SK-N-SH treated with all-trans-retinoic acid at 6 μM for 48 hours (cell line): ENCODE data around the gene ZNF107.

Experiments used
- ATAC-seq: fragments of 200-7000 bp; cut with Tn5 transposase; 3 replicates; pipeline ENCODE4 v1.9.1; 2020; ENCODE audit warnings: mild to moderate bottlenecking, moderate library complexity
- ARNTL ChIP-seq: fragments of 450-650 bp; formaldehyde crosslinking; IDR thresholded peaks from 2 replicates; pipeline ENCODE4 v1.5.0; 2020; ENCODE audit warnings: low read depth, mild to moderate bottlenecking, moderate library complexity, borderline replicate concordance
- BACH2 ChIP-seq: fragments of 250-450 bp; sonication (Bioruptor Pico); IDR thresholded peaks from 2 replicates; pipeline ENCODE4 v1.9.0; 2021; ENCODE audit warnings: mild to moderate bottlenecking, borderline replicate concordance
- ESRRG ChIP-seq: fragments of 250-450 bp; sonication (Bioruptor Pico); IDR thresholded peaks from 2 replicates; pipeline ENCODE4 v1.6.1; 2021; ENCODE audit warnings: mild to moderate bottlenecking
- GLIS3 ChIP-seq: fragments of 250-450 bp; sonication (Bioruptor Pico); IDR thresholded peaks from 2 replicates; pipeline ENCODE4 v1.5.0; 2020; ENCODE audit warnings: mild to moderate bottlenecking, moderate library complexity
- ISL1 ChIP-seq: fragments of 250-450 bp; sonication (Bioruptor Pico); IDR thresholded peaks from 2 replicates; pipeline ENCODE4 v2.1.2; 2022; ENCODE audit warnings: mild to moderate bottlenecking, moderate library complexity
- OSR1 ChIP-seq: fragments of 250-450 bp; sonication (Bioruptor Pico); IDR thresholded peaks from 2 replicates; pipeline ENCODE4 v1.8.0; 2022; ENCODE audit warnings: moderate library complexity, mild to moderate bottlenecking, inconsistent platforms
- PPARA ChIP-seq: fragments of 250-450 bp; sonication (Bioruptor Pico); IDR thresholded peaks from 2 replicates; pipeline ENCODE4 v1.5.0; 2020; ENCODE audit warnings: mild to moderate bottlenecking, borderline replicate concordance
- RARB ChIP-seq: fragments of 250-450 bp; sonication (Bioruptor Pico); IDR thresholded peaks from 2 replicates; pipeline ENCODE4 v1.8.0; 2021; ENCODE audit warnings: mild to moderate bottlenecking, moderate library complexity
- TCF4 ChIP-seq: fragments of 250-450 bp; sonication (Bioruptor Pico); IDR thresholded peaks from 2 replicates; pipeline ENCODE4 v1.8.0; 2021; ENCODE audit warnings: mild to moderate bottlenecking, moderate library complexity, borderline replicate concordance
- TOX ChIP-seq: fragments of 250-450 bp; sonication (Bioruptor Pico); IDR thresholded peaks from 2 replicates; pipeline ENCODE4 v1.8.0; 2021; ENCODE audit warnings: mild to moderate bottlenecking, moderate library complexity, borderline replicate concordance
- ZC3H10 ChIP-seq: fragments of 250-450 bp; sonication (Bioruptor Pico); IDR thresholded peaks from 2 replicates; pipeline ENCODE4 v1.5.1; 2021; ENCODE audit warnings: mild to moderate bottlenecking, moderate library complexity
- ZFP3 ChIP-seq: fragments of 250-450 bp; sonication (Bioruptor Pico); IDR thresholded peaks from 2 replicates; pipeline ENCODE4 v1.5.0; 2020; ENCODE audit warnings: mild to moderate bottlenecking, moderate library complexity
- ZFP30 ChIP-seq: fragments of 450-650 bp; formaldehyde crosslinking; IDR thresholded peaks from 2 replicates; pipeline ENCODE4 v1.5.0; 2022; ENCODE audit warnings: mild to moderate bottlenecking, moderate library complexity
- ZNF565 ChIP-seq: fragments of 450-650 bp; formaldehyde crosslinking; conservative IDR thresholded peaks from 2 replicates; pipeline ENCODE4 v1.5.0; 2020; ENCODE audit warnings: low read depth, mild to moderate bottlenecking, moderate library complexity
- ZNF70 ChIP-seq: fragments of 450-650 bp; formaldehyde crosslinking; IDR thresholded peaks from 2 replicates; pipeline ENCODE4 v1.5.0; 2020; ENCODE audit warnings: mild to moderate bottlenecking, moderate library complexity
- ZNF8 ChIP-seq: fragments of 450-650 bp; formaldehyde crosslinking; IDR thresholded peaks from 2 replicates; pipeline ENCODE4 v1.5.0; 2020; ENCODE audit warnings: mild to moderate bottlenecking, moderate library complexity
- TF ChIP-seq, protein P1 (sequence below): fragments of 250-450 bp; sonication (Bioruptor Pico); IDR thresholded peaks from 2 replicates; pipeline ENCODE4 v1.5.1; 2020; ENCODE audit warnings: low read depth, mild to moderate bottlenecking, moderate library complexity
- TF ChIP-seq, protein P2 (sequence below): fragments of 250-450 bp; sonication (Bioruptor Pico); IDR thresholded peaks from 2 replicates; pipeline ENCODE4 v1.8.0; 2020; ENCODE audit warnings: mild to moderate bottlenecking, moderate library complexity, borderline replicate concordance
- TF ChIP-seq, protein P3 (sequence below): fragments of 250-450 bp; sonication (Bioruptor Pico); IDR thresholded peaks from 2 replicates; pipeline ENCODE4 v1.5.1; 2021; ENCODE audit warnings: mild to moderate bottlenecking, moderate library complexity
- TF ChIP-seq, protein P4 (sequence below): fragments of 250-450 bp; sonication (Bioruptor Pico); IDR thresholded peaks from 2 replicates; pipeline ENCODE4 v1.5.0; 2020; ENCODE audit warnings: mild to moderate bottlenecking, moderate library complexity
- TF ChIP-seq, protein P5 (sequence below): fragments of 250-450 bp; sonication (Bioruptor Pico); IDR thresholded peaks from 2 replicates; pipeline ENCODE4 v1.8.0; 2021; ENCODE audit warnings: low read depth, mild to moderate bottlenecking, moderate library complexity, borderline replicate concordance

Gene ZNF107

DNA sequence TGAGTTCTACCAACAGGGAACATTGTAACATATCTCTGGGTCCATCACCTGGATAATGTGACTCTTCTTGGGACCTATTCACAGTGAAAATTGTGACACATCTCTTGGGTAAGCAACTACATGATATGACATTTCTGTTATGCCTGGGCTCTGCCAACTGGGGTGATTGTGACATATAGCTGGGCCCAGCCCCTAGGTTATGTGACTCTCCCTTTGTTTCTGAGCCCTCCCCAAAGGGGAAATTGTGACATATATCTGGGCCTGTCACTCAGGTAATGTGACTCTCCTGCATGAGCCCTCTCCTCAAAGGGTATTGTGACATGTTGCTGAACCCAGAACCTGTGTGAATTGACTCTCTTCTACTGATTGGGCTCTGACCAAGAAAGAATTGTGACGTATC is 22.4 kb upstream of the ZNF107 start:
- ATAC-seq = no peak
- TF ChIP-seq, protein P1, sequence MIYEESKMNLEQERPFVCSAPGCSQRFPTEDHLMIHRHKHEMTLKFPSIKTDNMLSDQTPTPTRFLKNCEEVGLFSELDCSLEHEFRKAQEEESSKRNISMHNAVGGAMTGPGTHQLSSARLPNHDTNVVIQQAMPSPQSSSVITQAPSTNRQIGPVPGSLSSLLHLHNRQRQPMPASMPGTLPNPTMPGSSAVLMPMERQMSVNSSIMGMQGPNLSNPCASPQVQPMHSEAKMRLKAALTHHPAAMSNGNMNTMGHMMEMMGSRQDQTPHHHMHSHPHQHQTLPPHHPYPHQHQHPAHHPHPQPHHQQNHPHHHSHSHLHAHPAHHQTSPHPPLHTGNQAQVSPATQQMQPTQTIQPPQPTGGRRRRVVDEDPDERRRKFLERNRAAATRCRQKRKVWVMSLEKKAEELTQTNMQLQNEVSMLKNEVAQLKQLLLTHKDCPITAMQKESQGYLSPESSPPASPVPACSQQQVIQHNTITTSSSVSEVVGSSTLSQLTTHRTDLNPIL (CRISPR knock-in tag) = no peak
- no peak for TF ChIP-seq ZFP3 (CRISPR knock-in tag)
- no peak for TF ChIP-seq ARNTL (CRISPR knock-in tag)
- TF ChIP-seq TCF4 (CRISPR knock-in tag) = no peak
- no peak for TF ChIP-seq PPARA (CRISPR knock-in tag)
- no peak for TF ChIP-seq ZC3H10
- TF ChIP-seq ESRRG = no peak
- TF ChIP-seq, protein P2, sequence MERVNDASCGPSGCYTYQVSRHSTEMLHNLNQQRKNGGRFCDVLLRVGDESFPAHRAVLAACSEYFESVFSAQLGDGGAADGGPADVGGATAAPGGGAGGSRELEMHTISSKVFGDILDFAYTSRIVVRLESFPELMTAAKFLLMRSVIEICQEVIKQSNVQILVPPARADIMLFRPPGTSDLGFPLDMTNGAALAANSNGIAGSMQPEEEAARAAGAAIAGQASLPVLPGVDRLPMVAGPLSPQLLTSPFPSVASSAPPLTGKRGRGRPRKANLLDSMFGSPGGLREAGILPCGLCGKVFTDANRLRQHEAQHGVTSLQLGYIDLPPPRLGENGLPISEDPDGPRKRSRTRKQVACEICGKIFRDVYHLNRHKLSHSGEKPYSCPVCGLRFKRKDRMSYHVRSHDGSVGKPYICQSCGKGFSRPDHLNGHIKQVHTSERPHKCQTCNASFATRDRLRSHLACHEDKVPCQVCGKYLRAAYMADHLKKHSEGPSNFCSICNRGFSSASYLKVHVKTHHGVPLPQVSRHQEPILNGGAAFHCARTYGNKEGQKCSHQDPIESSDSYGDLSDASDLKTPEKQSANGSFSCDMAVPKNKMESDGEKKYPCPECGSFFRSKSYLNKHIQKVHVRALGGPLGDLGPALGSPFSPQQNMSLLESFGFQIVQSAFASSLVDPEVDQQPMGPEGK (CRISPR knock-in tag) = no peak
- TF ChIP-seq OSR1 (CRISPR knock-in tag) = no peak
- TF ChIP-seq ZNF70 = no peak
- TF ChIP-seq, protein P3, sequence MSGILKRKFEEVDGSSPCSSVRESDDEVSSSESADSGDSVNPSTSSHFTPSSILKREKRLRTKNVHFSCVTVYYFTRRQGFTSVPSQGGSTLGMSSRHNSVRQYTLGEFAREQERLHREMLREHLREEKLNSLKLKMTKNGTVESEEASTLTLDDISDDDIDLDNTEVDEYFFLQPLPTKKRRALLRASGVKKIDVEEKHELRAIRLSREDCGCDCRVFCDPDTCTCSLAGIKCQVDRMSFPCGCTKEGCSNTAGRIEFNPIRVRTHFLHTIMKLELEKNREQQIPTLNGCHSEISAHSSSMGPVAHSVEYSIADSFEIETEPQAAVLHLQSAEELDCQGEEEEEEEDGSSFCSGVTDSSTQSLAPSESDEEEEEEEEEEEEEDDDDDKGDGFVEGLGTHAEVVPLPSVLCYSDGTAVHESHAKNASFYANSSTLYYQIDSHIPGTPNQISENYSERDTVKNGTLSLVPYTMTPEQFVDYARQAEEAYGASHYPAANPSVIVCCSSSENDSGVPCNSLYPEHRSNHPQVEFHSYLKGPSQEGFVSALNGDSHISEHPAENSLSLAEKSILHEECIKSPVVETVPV (CRISPR knock-in tag) = no peak
- TF ChIP-seq ISL1 (CRISPR knock-in tag) = no peak
- no peak for TF ChIP-seq ZFP30 (CRISPR knock-in tag)
- TF ChIP-seq, protein P4, sequence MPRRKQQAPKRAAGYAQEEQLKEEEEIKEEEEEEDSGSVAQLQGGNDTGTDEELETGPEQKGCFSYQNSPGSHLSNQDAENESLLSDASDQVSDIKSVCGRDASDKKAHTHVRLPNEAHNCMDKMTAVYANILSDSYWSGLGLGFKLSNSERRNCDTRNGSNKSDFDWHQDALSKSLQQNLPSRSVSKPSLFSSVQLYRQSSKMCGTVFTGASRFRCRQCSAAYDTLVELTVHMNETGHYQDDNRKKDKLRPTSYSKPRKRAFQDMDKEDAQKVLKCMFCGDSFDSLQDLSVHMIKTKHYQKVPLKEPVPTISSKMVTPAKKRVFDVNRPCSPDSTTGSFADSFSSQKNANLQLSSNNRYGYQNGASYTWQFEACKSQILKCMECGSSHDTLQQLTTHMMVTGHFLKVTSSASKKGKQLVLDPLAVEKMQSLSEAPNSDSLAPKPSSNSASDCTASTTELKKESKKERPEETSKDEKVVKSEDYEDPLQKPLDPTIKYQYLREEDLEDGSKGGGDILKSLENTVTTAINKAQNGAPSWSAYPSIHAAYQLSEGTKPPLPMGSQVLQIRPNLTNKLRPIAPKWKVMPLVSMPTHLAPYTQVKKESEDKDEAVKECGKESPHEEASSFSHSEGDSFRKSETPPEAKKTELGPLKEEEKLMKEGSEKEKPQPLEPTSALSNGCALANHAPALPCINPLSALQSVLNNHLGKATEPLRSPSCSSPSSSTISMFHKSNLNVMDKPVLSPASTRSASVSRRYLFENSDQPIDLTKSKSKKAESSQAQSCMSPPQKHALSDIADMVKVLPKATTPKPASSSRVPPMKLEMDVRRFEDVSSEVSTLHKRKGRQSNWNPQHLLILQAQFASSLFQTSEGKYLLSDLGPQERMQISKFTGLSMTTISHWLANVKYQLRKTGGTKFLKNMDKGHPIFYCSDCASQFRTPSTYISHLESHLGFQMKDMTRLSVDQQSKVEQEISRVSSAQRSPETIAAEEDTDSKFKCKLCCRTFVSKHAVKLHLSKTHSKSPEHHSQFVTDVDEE (CRISPR knock-in tag) = no peak
- no peak for TF ChIP-seq GLIS3 (CRISPR knock-in tag)

DNA sequence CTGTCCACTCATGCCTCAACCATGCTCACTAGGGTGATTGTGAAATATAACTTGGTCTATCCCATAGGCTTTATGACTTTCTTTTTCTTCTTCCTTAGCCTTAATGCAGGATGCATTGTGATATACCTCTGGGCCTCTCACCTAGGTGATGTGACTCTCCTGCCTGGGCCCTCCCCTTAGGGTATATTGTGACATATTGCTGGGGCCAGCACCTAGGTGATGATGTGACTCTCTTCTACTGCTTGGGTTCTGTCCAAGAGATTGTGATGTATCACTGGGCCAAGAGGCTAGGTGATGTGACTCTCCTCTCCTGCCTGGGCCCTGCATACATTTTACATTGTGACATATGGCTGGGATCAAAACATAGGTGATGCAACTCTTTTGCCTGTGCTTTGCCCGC is 14.7 kb upstream of the ZNF107 start:
- ATAC-seq = no peak
- TF ChIP-seq BACH2 (CRISPR knock-in tag) = no peak
- no peak for TF ChIP-seq GLIS3 (CRISPR knock-in tag)
- TF ChIP-seq ZNF8 = no peak
- no peak for TF ChIP-seq ZNF565 (CRISPR knock-in tag)
- no peak for TF ChIP-seq TCF4 (CRISPR knock-in tag)
- no peak for TF ChIP-seq ZC3H10
- no peak for TF ChIP-seq TOX (CRISPR knock-in tag)
- TF ChIP-seq, protein P5, sequence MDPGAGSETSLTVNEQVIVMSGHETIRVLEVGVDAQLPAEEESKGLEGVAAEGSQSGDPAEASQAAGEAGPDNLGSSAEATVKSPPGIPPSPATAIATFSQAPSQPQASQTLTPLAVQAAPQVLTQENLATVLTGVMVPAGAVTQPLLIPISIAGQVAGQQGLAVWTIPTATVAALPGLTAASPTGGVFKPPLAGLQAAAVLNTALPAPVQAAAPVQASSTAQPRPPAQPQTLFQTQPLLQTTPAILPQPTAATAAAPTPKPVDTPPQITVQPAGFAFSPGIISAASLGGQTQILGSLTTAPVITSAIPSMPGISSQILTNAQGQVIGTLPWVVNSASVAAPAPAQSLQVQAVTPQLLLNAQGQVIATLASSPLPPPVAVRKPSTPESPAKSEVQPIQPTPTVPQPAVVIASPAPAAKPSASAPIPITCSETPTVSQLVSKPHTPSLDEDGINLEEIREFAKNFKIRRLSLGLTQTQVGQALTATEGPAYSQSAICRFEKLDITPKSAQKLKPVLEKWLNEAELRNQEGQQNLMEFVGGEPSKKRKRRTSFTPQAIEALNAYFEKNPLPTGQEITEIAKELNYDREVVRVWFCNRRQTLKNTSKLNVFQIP (CRISPR knock-in tag) = no peak
- TF ChIP-seq PPARA (CRISPR knock-in tag) = no peak
- no peak for TF ChIP-seq ARNTL (CRISPR knock-in tag)
- TF ChIP-seq ZFP30 (CRISPR knock-in tag) = no peak
- TF ChIP-seq, protein P1 (CRISPR knock-in tag) = no peak
- TF ChIP-seq OSR1 (CRISPR knock-in tag) = no peak
- TF ChIP-seq ESRRG = no peak
- no peak for TF ChIP-seq RARB (CRISPR knock-in tag)
- TF ChIP-seq, protein P3 (CRISPR knock-in tag) = no peak
- TF ChIP-seq, protein P2 (CRISPR knock-in tag) = no peak
- no peak for TF ChIP-seq ISL1 (CRISPR knock-in tag)
- no peak for TF ChIP-seq ZNF70
- TF ChIP-seq, all 23 proteins: peak for 0
